ENCODE data around the gene ADGRG3.

ADGRG3 gene

GRCh38 chr16:57637424-57637823 lies 30.7 kb upstream of the ADGRG3 start:
- no peak for DNase-seq (ENCODE audit: insufficient read length, low spot score)
- FAIRE-seq, result no peak
- no peak for TF ChIP-seq TAF1 (IDR thresholded peaks at IDR 0.05; ENCODE audit: low read depth, low read length)
- TF ChIP-seq POLR2A (IDR thresholded peaks at IDR 0.05; ENCODE audit: low read depth, low read length), result no peak
- TF ChIP-seq PAX5 (IDR thresholded peaks at IDR 0.05; ENCODE audit: insufficient read depth, low read length, severe bottlenecking), result no peak
- no peak for TF ChIP-seq POLR2AphosphoS5 (IDR thresholded peaks at IDR 0.05; ENCODE audit: low read depth, low read length)
- TF ChIP-seq SPI1 (IDR thresholded peaks at IDR 0.05; ENCODE audit: low read depth, low read length), result no peak
- TF ChIP-seq POU2F2 (IDR thresholded peaks at IDR 0.05; ENCODE audit: low read depth, low read length), result no peak

- no peak for DNase-seq (ENCODE audit: insufficient read length, low spot score)
- FAIRE-seq, result no peak
- no peak for TF ChIP-seq TAF1 (IDR thresholded peaks at IDR 0.05; ENCODE audit: low read depth, low read length)
- no peak for TF ChIP-seq SPI1 (IDR thresholded peaks at IDR 0.05; ENCODE audit: low read depth, low read length)
- no peak for TF ChIP-seq POU2F2 (IDR thresholded peaks at IDR 0.05; ENCODE audit: low read depth, low read length)
- TF ChIP-seq PAX5 (IDR thresholded peaks at IDR 0.05; ENCODE audit: insufficient read depth, low read length, severe bottlenecking), result no peak
- TF ChIP-seq POLR2AphosphoS5 (IDR thresholded peaks at IDR 0.05; ENCODE audit: low read depth, low read length), result no peak
- TF ChIP-seq POLR2A (IDR thresholded peaks at IDR 0.05; ENCODE audit: low read depth, low read length), result no peak
Observed at GRCh38 chr16:57637965-57638364, 30.1 kb upstream of the ADGRG3 start.

- DNase-seq (ENCODE audit: insufficient read length, low spot score) (no peak), FAIRE-seq (no peak)
- TF ChIP-seq TAF1 (IDR thresholded peaks at IDR 0.05; ENCODE audit: low read depth, low read length) (no peak), PAX5 (IDR thresholded peaks at IDR 0.05; ENCODE audit: insufficient read depth, low read length, severe bottlenecking) (no peak), POLR2A (IDR thresholded peaks at IDR 0.05; ENCODE audit: low read depth, low read length) (no peak), POLR2AphosphoS5 (IDR thresholded peaks at IDR 0.05; ENCODE audit: low read depth, low read length) (no peak), POU2F2 (IDR thresholded peaks at IDR 0.05; ENCODE audit: low read depth, low read length) (no peak), SPI1 (IDR thresholded peaks at IDR 0.05; ENCODE audit: low read depth, low read length) (no peak)
Observed at GRCh38 chr16:57638381-57638780, 29.7 kb upstream of the ADGRG3 start.

GRCh38 chr16:57639172-57639887 lies 28.8 kb upstream of the ADGRG3 start:
- DNase-seq (ENCODE audit: insufficient read length, low spot score) (no peak), FAIRE-seq (peak; percentile 13)
- TF ChIP-seq SPI1 (IDR thresholded peaks at IDR 0.05; ENCODE audit: low read depth, low read length) (no peak), POLR2A (IDR thresholded peaks at IDR 0.05; ENCODE audit: low read depth, low read length) (no peak), POU2F2 (IDR thresholded peaks at IDR 0.05; ENCODE audit: low read depth, low read length) (no peak), POLR2AphosphoS5 (IDR thresholded peaks at IDR 0.05; ENCODE audit: low read depth, low read length) (no peak), PAX5 (IDR thresholded peaks at IDR 0.05; ENCODE audit: insufficient read depth, low read length, severe bottlenecking) (no peak), TAF1 (IDR thresholded peaks at IDR 0.05; ENCODE audit: low read depth, low read length) (no peak)

GRCh38 chr16:57640185-57640584 lies 27.9 kb upstream of the ADGRG3 start:
- no peak for FAIRE-seq
- no peak for TF ChIP-seq POLR2AphosphoS5 (IDR thresholded peaks at IDR 0.05; ENCODE audit: low read depth, low read length)
- no peak for TF ChIP-seq POU2F2 (IDR thresholded peaks at IDR 0.05; ENCODE audit: low read depth, low read length)
- TF ChIP-seq SPI1 (IDR thresholded peaks at IDR 0.05; ENCODE audit: low read depth, low read length), result no peak
- no peak for TF ChIP-seq POLR2A (IDR thresholded peaks at IDR 0.05; ENCODE audit: low read depth, low read length)
- no peak for TF ChIP-seq PAX5 (IDR thresholded peaks at IDR 0.05; ENCODE audit: insufficient read depth, low read length, severe bottlenecking)
- TF ChIP-seq TAF1 (IDR thresholded peaks at IDR 0.05; ENCODE audit: low read depth, low read length), result no peak

GRCh38 chr16:57640612-57641011 lies 27.5 kb upstream of the ADGRG3 start:
- no peak for TF ChIP-seq POLR2A (IDR thresholded peaks at IDR 0.05; ENCODE audit: low read depth, low read length)
- TF ChIP-seq TAF1 (IDR thresholded peaks at IDR 0.05; ENCODE audit: low read depth, low read length), result no peak
- no peak for TF ChIP-seq SPI1 (IDR thresholded peaks at IDR 0.05; ENCODE audit: low read depth, low read length)
- no peak for TF ChIP-seq POU2F2 (IDR thresholded peaks at IDR 0.05; ENCODE audit: low read depth, low read length)
- TF ChIP-seq POLR2AphosphoS5 (IDR thresholded peaks at IDR 0.05; ENCODE audit: low read depth, low read length), result no peak
- TF ChIP-seq PAX5 (IDR thresholded peaks at IDR 0.05; ENCODE audit: insufficient read depth, low read length, severe bottlenecking), result no peak
- FAIRE-seq (no peak), DNase-seq (ENCODE audit: insufficient read length, low spot score) (no peak)

More at GRCh38 chr16:57640185-57640584, 27.9 kb upstream of the ADGRG3 start:
- no peak for DNase-seq (ENCODE audit: insufficient read length, low spot score)

GRCh38 chr16:57642160-57643135 lies 25.7 kb upstream of the ADGRG3 start:
- FAIRE-seq, result no peak
- TF ChIP-seq POLR2A (IDR thresholded peaks at IDR 0.05; ENCODE audit: low read depth, low read length) (no peak), POU2F2 (IDR thresholded peaks at IDR 0.05; ENCODE audit: low read depth, low read length) (no peak), PAX5 (IDR thresholded peaks at IDR 0.05; ENCODE audit: insufficient read depth, low read length, severe bottlenecking) (no peak), TAF1 (IDR thresholded peaks at IDR 0.05; ENCODE audit: low read depth, low read length) (no peak), POLR2AphosphoS5 (IDR thresholded peaks at IDR 0.05; ENCODE audit: low read depth, low read length) (no peak), SPI1 (IDR thresholded peaks at IDR 0.05; ENCODE audit: low read depth, low read length) (no peak)
- no peak for DNase-seq (ENCODE audit: insufficient read length, low spot score)

- FAIRE-seq, result no peak
- DNase-seq (ENCODE audit: insufficient read length, low spot score), result no peak
- no peak for TF ChIP-seq TAF1 (IDR thresholded peaks at IDR 0.05; ENCODE audit: low read depth, low read length)
- TF ChIP-seq POLR2AphosphoS5 (IDR thresholded peaks at IDR 0.05; ENCODE audit: low read depth, low read length), result no peak
- no peak for TF ChIP-seq POU2F2 (IDR thresholded peaks at IDR 0.05; ENCODE audit: low read depth, low read length)
- TF ChIP-seq PAX5 (IDR thresholded peaks at IDR 0.05; ENCODE audit: insufficient read depth, low read length, severe bottlenecking), result no peak
- TF ChIP-seq SPI1 (IDR thresholded peaks at IDR 0.05; ENCODE audit: low read depth, low read length), result no peak
- TF ChIP-seq POLR2A (IDR thresholded peaks at IDR 0.05; ENCODE audit: low read depth, low read length), result no peak
Observed at GRCh38 chr16:57643147-57643874, 24.8 kb upstream of the ADGRG3 start.

Data from GM12891 (cell line).